ENCODE measurements around the gene MAD1L1.

MAD1L1 gene

GRCh38 chr7:2145835-2146580, 86.7 kb downstream of the MAD1L1 start:
- ChIA-PET POLR2A (no interaction called here), CTCF (interaction anchor here (0.6 kb wide), 1 partner anchor 594 kb away, joined by 3 read pairs; no protein-coding TSS in a partner anchor)
- Histone ChIP-seq H3K9me3 (ENCODE audit: control insufficient read depth, insufficient read depth, low read depth, low read length) (no peaks in the 10 kb centered on the region), H3K4me3 (ENCODE audit: low read depth, low read length) (no peak overlapping the region), H3K4me1 (ENCODE audit: control insufficient read depth, insufficient read depth, low read length) (no peaks in the 10 kb centered on the region), H3K36me3 (ENCODE audit: control insufficient read depth in 2 of 2, insufficient read depth in 1 of 2, low read length in 2 of 2) (peaks cover 0 to 57% of the 10 kb centered on the region in 2 experiments; a peak in 1 of 3 replicates), H3K27ac (ENCODE audit: extremely low read depth, low read depth, low read length) (no peak overlapping the region)
- no peak for TF ChIP-seq MEIS1 (CRISPR knock-in tag; IDR thresholded peaks at IDR 0.05; ENCODE audit: borderline replicate concordance)
- no peak for TF ChIP-seq TCF7L2 (IDR thresholded peaks at IDR 0.05; ENCODE audit: borderline replicate concordance, low read depth, low read length)

GRCh38 chr7:2144926-2145325, 87.8 kb downstream of the MAD1L1 start:
- peaks cover 0 to 57% of the 10 kb centered on the region in 2 experiments; a peak in 1 of 3 replicates for H3K36me3 ChIP-seq (ENCODE audit: control insufficient read depth in 2 of 2, insufficient read depth in 1 of 2, low read length in 2 of 2)
- H3K4me1 ChIP-seq (ENCODE audit: control insufficient read depth, insufficient read depth, low read length): no peaks in the 10 kb centered on the region
- TF ChIP-seq ZBTB48 (tag by site-specific recombination; IDR thresholded peaks at IDR 0.05): no peak
- TF ChIP-seq ZNF624 (tag by site-specific recombination; IDR thresholded peaks at IDR 0.05): no peak
- no peak for TF ChIP-seq TRIM28 (IDR thresholded peaks at IDR 0.05; ENCODE audit: borderline replicate concordance, low read length)
- TF ChIP-seq, protein P1, sequence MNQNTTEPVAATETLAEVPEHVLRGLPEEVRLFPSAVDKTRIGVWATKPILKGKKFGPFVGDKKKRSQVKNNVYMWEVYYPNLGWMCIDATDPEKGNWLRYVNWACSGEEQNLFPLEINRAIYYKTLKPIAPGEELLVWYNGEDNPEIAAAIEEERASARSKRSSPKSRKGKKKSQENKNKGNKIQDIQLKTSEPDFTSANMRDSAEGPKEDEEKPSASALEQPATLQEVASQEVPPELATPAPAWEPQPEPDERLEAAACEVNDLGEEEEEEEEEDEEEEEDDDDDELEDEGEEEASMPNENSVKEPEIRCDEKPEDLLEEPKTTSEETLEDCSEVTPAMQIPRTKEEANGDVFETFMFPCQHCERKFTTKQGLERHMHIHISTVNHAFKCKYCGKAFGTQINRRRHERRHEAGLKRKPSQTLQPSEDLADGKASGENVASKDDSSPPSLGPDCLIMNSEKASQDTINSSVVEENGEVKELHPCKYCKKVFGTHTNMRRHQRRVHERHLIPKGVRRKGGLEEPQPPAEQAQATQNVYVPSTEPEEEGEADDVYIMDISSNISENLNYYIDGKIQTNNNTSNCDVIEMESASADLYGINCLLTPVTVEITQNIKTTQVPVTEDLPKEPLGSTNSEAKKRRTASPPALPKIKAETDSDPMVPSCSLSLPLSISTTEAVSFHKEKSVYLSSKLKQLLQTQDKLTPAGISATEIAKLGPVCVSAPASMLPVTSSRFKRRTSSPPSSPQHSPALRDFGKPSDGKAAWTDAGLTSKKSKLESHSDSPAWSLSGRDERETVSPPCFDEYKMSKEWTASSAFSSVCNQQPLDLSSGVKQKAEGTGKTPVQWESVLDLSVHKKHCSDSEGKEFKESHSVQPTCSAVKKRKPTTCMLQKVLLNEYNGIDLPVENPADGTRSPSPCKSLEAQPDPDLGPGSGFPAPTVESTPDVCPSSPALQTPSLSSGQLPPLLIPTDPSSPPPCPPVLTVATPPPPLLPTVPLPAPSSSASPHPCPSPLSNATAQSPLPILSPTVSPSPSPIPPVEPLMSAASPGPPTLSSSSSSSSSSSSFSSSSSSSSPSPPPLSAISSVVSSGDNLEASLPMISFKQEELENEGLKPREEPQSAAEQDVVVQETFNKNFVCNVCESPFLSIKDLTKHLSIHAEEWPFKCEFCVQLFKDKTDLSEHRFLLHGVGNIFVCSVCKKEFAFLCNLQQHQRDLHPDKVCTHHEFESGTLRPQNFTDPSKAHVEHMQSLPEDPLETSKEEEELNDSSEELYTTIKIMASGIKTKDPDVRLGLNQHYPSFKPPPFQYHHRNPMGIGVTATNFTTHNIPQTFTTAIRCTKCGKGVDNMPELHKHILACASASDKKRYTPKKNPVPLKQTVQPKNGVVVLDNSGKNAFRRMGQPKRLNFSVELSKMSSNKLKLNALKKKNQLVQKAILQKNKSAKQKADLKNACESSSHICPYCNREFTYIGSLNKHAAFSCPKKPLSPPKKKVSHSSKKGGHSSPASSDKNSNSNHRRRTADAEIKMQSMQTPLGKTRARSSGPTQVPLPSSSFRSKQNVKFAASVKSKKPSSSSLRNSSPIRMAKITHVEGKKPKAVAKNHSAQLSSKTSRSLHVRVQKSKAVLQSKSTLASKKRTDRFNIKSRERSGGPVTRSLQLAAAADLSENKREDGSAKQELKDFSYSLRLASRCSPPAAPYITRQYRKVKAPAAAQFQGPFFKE (tag by site-specific recombination; IDR thresholded peaks at IDR 0.05; ENCODE audit: borderline replicate concordance): no peak
- TF ChIP-seq ZNF530 (tag by site-specific recombination; IDR thresholded peaks at IDR 0.05; ENCODE audit: low read depth): no peak
- TF ChIP-seq, protein P2, sequence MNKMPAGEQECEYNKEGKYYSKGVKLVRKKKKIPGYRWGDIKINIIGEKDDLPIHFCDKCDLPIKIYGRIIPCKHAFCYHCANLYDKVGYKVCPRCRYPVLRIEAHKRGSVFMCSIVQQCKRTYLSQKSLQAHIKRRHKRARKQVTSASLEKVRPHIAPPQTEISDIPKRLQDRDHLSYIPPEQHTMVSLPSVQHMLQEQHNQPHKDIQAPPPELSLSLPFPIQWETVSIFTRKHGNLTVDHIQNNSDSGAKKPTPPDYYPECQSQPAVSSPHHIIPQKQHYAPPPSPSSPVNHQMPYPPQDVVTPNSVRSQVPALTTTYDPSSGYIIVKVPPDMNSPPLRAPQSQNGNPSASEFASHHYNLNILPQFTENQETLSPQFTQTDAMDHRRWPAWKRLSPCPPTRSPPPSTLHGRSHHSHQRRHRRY (tag by site-specific recombination; IDR thresholded peaks at IDR 0.05): no peak
- no peak for TF ChIP-seq ZNF843 (tag by site-specific recombination; IDR thresholded peaks at IDR 0.05)
- TF ChIP-seq, protein P3, sequence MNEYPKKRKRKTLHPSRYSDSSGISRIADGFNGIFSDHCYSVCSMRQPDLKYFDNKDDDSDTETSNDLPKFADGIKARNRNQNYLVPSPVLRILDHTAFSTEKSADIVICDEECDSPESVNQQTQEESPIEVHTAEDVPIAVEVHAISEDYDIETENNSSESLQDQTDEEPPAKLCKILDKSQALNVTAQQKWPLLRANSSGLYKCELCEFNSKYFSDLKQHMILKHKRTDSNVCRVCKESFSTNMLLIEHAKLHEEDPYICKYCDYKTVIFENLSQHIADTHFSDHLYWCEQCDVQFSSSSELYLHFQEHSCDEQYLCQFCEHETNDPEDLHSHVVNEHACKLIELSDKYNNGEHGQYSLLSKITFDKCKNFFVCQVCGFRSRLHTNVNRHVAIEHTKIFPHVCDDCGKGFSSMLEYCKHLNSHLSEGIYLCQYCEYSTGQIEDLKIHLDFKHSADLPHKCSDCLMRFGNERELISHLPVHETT (tag by site-specific recombination; IDR thresholded peaks at IDR 0.05): no peak
- TF ChIP-seq, protein P4, sequence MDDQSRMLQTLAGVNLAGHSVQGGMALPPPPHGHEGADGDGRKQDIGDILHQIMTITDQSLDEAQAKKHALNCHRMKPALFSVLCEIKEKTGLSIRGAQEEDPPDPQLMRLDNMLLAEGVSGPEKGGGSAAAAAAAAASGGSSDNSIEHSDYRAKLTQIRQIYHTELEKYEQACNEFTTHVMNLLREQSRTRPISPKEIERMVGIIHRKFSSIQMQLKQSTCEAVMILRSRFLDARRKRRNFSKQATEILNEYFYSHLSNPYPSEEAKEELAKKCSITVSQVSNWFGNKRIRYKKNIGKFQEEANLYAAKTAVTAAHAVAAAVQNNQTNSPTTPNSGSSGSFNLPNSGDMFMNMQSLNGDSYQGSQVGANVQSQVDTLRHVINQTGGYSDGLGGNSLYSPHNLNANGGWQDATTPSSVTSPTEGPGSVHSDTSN (CRISPR knock-in tag; IDR thresholded peaks at IDR 0.05): no peak
- H3K9me3 ChIP-seq (ENCODE audit: control insufficient read depth, insufficient read depth, low read depth, low read length): no peaks in the 10 kb centered on the region
- POLR2A ChIA-PET: no interaction called here
- CTCF ChIA-PET: interaction anchor here (0.6 kb wide), 1 partner anchor 566 kb away, joined by 3 read pairs; no protein-coding TSS in a partner anchor
- H3K27ac ChIP-seq (ENCODE audit: extremely low read depth, low read depth, low read length): no peak overlapping the region
- no peak overlapping the region for H3K4me3 ChIP-seq (ENCODE audit: low read depth, low read length)

All from HEK293 (cell line).